ENCODE results near the gene SDC1. TPM values are rescaled to one million over a fixed set of nuclear protein-coding genes. Genes with fewer than 3 reads are reported as not detected.

Gene SDC1
- total and polyA plus RNA-seq, 2 of the 8 experiments (the other 6 are each of a cell fraction or from before 2014, with no cell fraction given), result 45.3 to 73.3 TPM

DNA sequence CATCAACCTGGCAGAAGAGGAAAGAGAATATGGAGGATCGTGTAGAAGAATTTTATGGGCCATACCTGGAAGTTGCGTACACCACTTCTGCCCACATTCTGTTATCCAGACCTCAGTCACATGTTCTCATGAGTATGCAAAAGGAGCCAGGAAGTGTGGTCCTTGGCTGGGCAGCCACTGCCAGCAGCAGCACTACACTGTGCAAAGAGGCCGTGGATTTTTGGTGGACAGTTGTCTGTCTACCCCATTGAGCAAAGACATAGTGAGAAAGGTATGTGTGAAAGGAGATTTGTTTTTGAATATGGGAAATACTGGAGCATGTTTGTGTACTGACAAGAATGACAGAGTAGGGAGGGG, 68.1 kb downstream of the SDC1 start:
- Histone ChIP-seq H4K8ac (ENCODE audit: extremely low read depth, insufficient read depth, low read length) (no peak overlapping the region), H2BK15ac (ENCODE audit: low read length) (no peak overlapping the region), H3K4me1 (replicated peaks in 1 of 4; ENCODE audit: control insufficient read depth in 3 of 4, insufficient read depth in 4 of 4, low read length in 3 of 4) (no peaks in the 10 kb centered on the region), H3K14ac (ENCODE audit: insufficient read length) (no peak overlapping the region), H3K18ac (ENCODE audit: extremely low read depth, low read length) (no peak overlapping the region), H3K36me3 (ENCODE audit: control insufficient read depth in 2 of 4, insufficient read depth in 4 of 4, low read length in 3 of 4) (no peaks in the 10 kb centered on the region), H3K27ac (ENCODE audit: low read depth, low read length) (no peak overlapping the region), H3K4me3 (ENCODE audit: extremely low read depth in 1 of 4, insufficient read depth in 2 of 4, low read depth in 3 of 4, low read length in 4 of 4) (no peak overlapping the region), H3K9ac (replicated peaks in 1 of 4; ENCODE audit: extremely low read depth in 1 of 4, low read depth in 3 of 4, low read length in 3 of 4) (no peak overlapping the region), H2BK12ac (ENCODE audit: low read depth, low read length) (no peak overlapping the region), H2AFZ (ENCODE audit: low read length) (no peak overlapping the region), H3K23ac (ENCODE audit: insufficient read length) (no peak overlapping the region), H3K27me3 (replicated peaks in 1 of 4; ENCODE audit: control insufficient read depth in 3 of 4, extremely low read depth in 1 of 4, insufficient read depth in 3 of 4, low read length in 3 of 4) (no peaks in the 10 kb centered on the region), H3K4me2 (ENCODE audit: insufficient read depth in 1 of 2, low read depth in 2 of 2, low read length in 2 of 2) (no peak overlapping the region), H3K4ac (replicated peaks; ENCODE audit: insufficient read length, low read depth, low read length) (no peak overlapping the region), H3K56ac (replicated peaks; ENCODE audit: insufficient read length, low read depth, low read length) (no peak overlapping the region), H3K9me3 (ENCODE audit: insufficient read depth in 2 of 2, low read depth in 1 of 2, low read length in 1 of 2) (no peaks in the 10 kb centered on the region), H2BK5ac (ENCODE audit: low read depth, low read length) (no peak overlapping the region), H4K5ac (ENCODE audit: insufficient read length, low read depth, low read length) (no peak overlapping the region), H2AK5ac (ENCODE audit: low read depth, low read length) (no peak overlapping the region), H3K79me2 (ENCODE audit: control insufficient read depth in 1 of 2, insufficient read depth in 2 of 2, low read length in 2 of 2) (no peaks in the 10 kb centered on the region), H3K79me1 (ENCODE audit: low read depth, low read length) (no peaks in the 10 kb centered on the region), H2BK20ac (ENCODE audit: low read length) (no peak overlapping the region), H4K91ac (replicated peaks; ENCODE audit: insufficient read length, low read length) (no peak overlapping the region), H2BK120ac (replicated peaks; ENCODE audit: low read depth, low read length) (no peak overlapping the region), H3K23me2 (ENCODE audit: low read depth, low read length) (no peaks in the 10 kb centered on the region; the same call in 1 of the 2 replicates), H4K20me1 (replicated peaks in 1 of 2; ENCODE audit: control insufficient read depth in 1 of 2, insufficient read depth in 2 of 2, low read length in 2 of 2) (no peaks in the 10 kb centered on the region)
- DNase-seq (ENCODE audit: low read depth in 1 of 2, low spot score in 2 of 2), result no peak
- 88% methylated on average over 3 of the region's 3 CpGs; no CpG with 5 or more reads in 1 of the 2 experiments for WGBS, 2 experiments (ENCODE audit: extremely low coverage in 1 of 2, insufficient coverage in 1 of 2, insufficient read length in 1 of 2, insufficient replicate concordance in 2 of 2, low coverage in 1 of 2, low lambda C conversion rate in 2 of 2, missing lambda C conversion rate in 1 of 2)
- no peak for FAIRE-seq
- ChIA-PET CTCF (ENCODE audit: partially characterized antibody) (interaction anchor here (0.8 to 2.1 kb wide), 4 partner anchors 19 to 69 kb away, joined by 3 to 9 read pairs (median 4); no protein-coding TSS in a partner anchor), POLR2A (ENCODE audit: partially characterized antibody) (no interaction called here)
- no peak for TF ChIP-seq CTCF (IDR thresholded peaks at IDR 0.05; ENCODE audit: control extremely low read depth in 1 of 3, insufficient read depth in 1 of 3, low read depth in 1 of 3, low read length in 3 of 3)
